HG02840 (cell line): ENCODE results near the gene KCNH1.
"Not testable (repeated sequence)": the region's sequence is repeated elsewhere in the genome, so short reads cannot be mapped to it uniquely, and the experiment has no call there.

Source experiments
- ATAC-seq: cut with Tn5 transposase; IDR thresholded peaks from one replicate; pipeline ENCODE4 v1.9.1; 2021; ENCODE audit warnings: mild to moderate bottlenecking, moderate library complexity, moderate number of reproducible peaks; ENCODE audit not compliant: unreplicated experiment, low FRiP score

Gene KCNH1

GRCh38 chr1:211014275-211014674 lies 119.7 kb downstream of the KCNH1 start:
- ATAC-seq, result no peak

GRCh38 chr1:211013346-211014240 lies 120.4 kb downstream of the KCNH1 start:
- ATAC-seq, result no peak

- ATAC-seq, result not testable (repeated sequence)
Measured at GRCh38 chr1:211011128-211011527, 122.8 kb downstream of the KCNH1 start.

- ATAC-seq, result no peak
Measured at GRCh38 chr1:211009944-211010343, 124.0 kb downstream of the KCNH1 start.

- ATAC-seq, result no peak
Measured at GRCh38 chr1:211007830-211008229, 126.1 kb downstream of the KCNH1 start.

- ATAC-seq, result not testable (repeated sequence)
Measured at GRCh38 chr1:210995931-210996330, 138.0 kb downstream of the KCNH1 start.

- no peak for ATAC-seq
Measured at GRCh38 chr1:210992837-210993236, 141.1 kb downstream of the KCNH1 start.

- ATAC-seq, result no peak
Measured at GRCh38 chr1:210989905-210990304, 144.0 kb downstream of the KCNH1 start.

- ATAC-seq, result no peak
Measured at GRCh38 chr1:210981490-210981889, 152.5 kb downstream of the KCNH1 start.

- no peak for ATAC-seq
Measured at GRCh38 chr1:210980082-210980481, 153.9 kb downstream of the KCNH1 start.

- no peak for ATAC-seq
Measured at GRCh38 chr1:210978974-210979354, 155.0 kb downstream of the KCNH1 start.

GRCh38 chr1:210978316-210978973 lies 155.5 kb downstream of the KCNH1 start:
- no peak for ATAC-seq

- ATAC-seq, result no peak
Measured at GRCh38 chr1:210951279-210951678, 182.7 kb downstream of the KCNH1 start.

- ATAC-seq, result not testable (repeated sequence)
Measured at GRCh38 chr1:210949940-210950546, 183.9 kb downstream of the KCNH1 start.

GRCh38 chr1:210949489-210949888 lies 184.5 kb downstream of the KCNH1 start:
- ATAC-seq, result no peak

- no peak for ATAC-seq
Measured at GRCh38 chr1:210949039-210949438, 184.9 kb downstream of the KCNH1 start.

GRCh38 chr1:210944252-210944651 lies 189.7 kb downstream of the KCNH1 start:
- ATAC-seq, result no peak

GRCh38 chr1:210942513-210942912 lies 191.4 kb downstream of the KCNH1 start:
- no peak for ATAC-seq

- ATAC-seq, result no peak
Measured at GRCh38 chr1:210940081-210940617, 193.8 kb downstream of the KCNH1 start.

GRCh38 chr1:210938416-210938925 lies 195.5 kb downstream of the KCNH1 start:
- no peak for ATAC-seq

GRCh38 chr1:210937846-210938245 lies 196.1 kb downstream of the KCNH1 start:
- no peak for ATAC-seq
